B cell (primary cell): ENCODE results near the gene MBD6. TPM values are rescaled to one million over a fixed set of nuclear protein-coding genes. Genes with fewer than 3 reads are reported as not detected.

Experiments used
- ATAC-seq: fragments of 200-7000 bp; cut with Tn5 transposase; one replicate; pipeline ENCODE4 v1.10.0; 2021; ENCODE audit warnings: low read depth, mild to moderate bottlenecking, moderate number of reproducible peaks, moderate library complexity
- CTCF ChIA-PET: fragments of 350-600 bp; sonication (Branson Sonifier 250); formaldehyde crosslinking; loops from one replicate; lab custom pipeline; 2021; ENCODE audit warnings: antibody characterized with exemption, inconsistent platforms; lab: Charles Lee
- POLR2A ChIA-PET: fragments of 350-600 bp; sonication (Branson Sonifier 250); formaldehyde crosslinking; loops from one replicate; lab custom pipeline; 2021; ENCODE audit warnings: antibody characterized with exemption; lab: Charles Lee
- DNase-seq: peaks from one replicate; pipeline ENCODE4 v3.0.0; 2013
- H2AFZ ChIP-seq: 2 replicates; pipeline ENCODE4 v1.6.1; 2012; ENCODE audit warnings: mild to moderate bottlenecking, low read depth, low read length; ENCODE audit not compliant: insufficient read depth, poor library complexity, severe bottlenecking
- H3K27ac ChIP-seq, 2 donors: 1 replicate in 1 of 2; 2 replicates in 1 of 2; pipeline ENCODE4 v1.5.1; 2012 to 2013; ENCODE audit warnings: low read length in 2 of 2, mild to moderate bottlenecking in 2 of 2, moderate library complexity in 1 of 2
- H3K27me3 ChIP-seq, 4 experiments: fragments of 200-600 bp in 1 of 4; sonication (generic) in 1 of 4; replicated peaks in 1 of 4; 1 replicate in 2 of 4; 2 replicates in 2 of 4; pipeline versions ENCODE4 v1.6.1 to v1.7.0; 2013 to 2016; ENCODE audit warnings: low read length in 3 of 4, mild to moderate bottlenecking in 2 of 4, mixed read lengths in 1 of 4, moderate library complexity in 1 of 4; ENCODE audit not compliant: insufficient read depth in 4 of 4, control insufficient read depth in 3 of 4; ENCODE audit errors: control extremely low read depth in 1 of 4
- H3K36me3 ChIP-seq, 2 experiments: replicated peaks in 1 of 2; 1 replicate in 1 of 2; 2 replicates in 1 of 2; pipeline versions ENCODE4 v1.6.1 to v1.7.1; 2013; ENCODE audit warnings: low read length in 1 of 2; ENCODE audit not compliant: insufficient read depth in 2 of 2, control insufficient read depth in 1 of 2; ENCODE audit errors: control extremely low read depth in 1 of 2, extremely low read depth in 1 of 2
- H3K4me1 ChIP-seq, 2 donors: fragments of 200-600 bp in 1 of 2; sonication (generic) in 1 of 2; 1 replicate in 1 of 2; 2 replicates in 1 of 2; pipeline versions ENCODE4 v1.5.1 to v1.6.1; 2013 to 2017; ENCODE audit warnings: low read length in 2 of 2; ENCODE audit not compliant: control insufficient read depth in 2 of 2, insufficient read depth in 2 of 2
- H3K4me2 ChIP-seq: replicated peaks from 2 replicates; pipeline ENCODE3; 2012; ENCODE audit warnings: mild to moderate bottlenecking, low read depth, low read length; ENCODE audit not compliant: poor library complexity, severe bottlenecking
- H3K4me3 ChIP-seq, 5 experiments: fragments of 200-600 bp in 1 of 5; sonication (generic) in 1 of 5; 1 replicate in 3 of 5; 2 replicates in 2 of 5; pipeline versions ENCODE4 v1.5.1 to v1.7.0; 2011 to 2016; ENCODE audit warnings: low read length in 4 of 5, mild to moderate bottlenecking in 4 of 5, low read depth in 2 of 5, control low read depth in 1 of 5, moderate library complexity in 1 of 5; ENCODE audit not compliant: insufficient read depth in 1 of 5; ENCODE audit errors: control extremely low read depth in 1 of 5, extremely low read depth in 1 of 5
- H3K79me2 ChIP-seq: fragments of 200-600 bp; sonication (generic); one replicate; pipeline ENCODE4 v1.6.0; 2016; ENCODE audit warnings: low read length; ENCODE audit not compliant: control insufficient read depth, insufficient read depth
- H3K9ac ChIP-seq: fragments of 200-600 bp; sonication (generic); 2 replicates; pipeline ENCODE4 v1.6.1; 2017; ENCODE audit warnings: mild to moderate bottlenecking, low read length, moderate library complexity
- H3K9me3 ChIP-seq, 3 donors: one replicate each; pipeline versions ENCODE4 v1.6.1 to v1.7.1; 2013; ENCODE audit warnings: low read length in 2 of 3; ENCODE audit not compliant: control insufficient read depth in 2 of 3, insufficient read depth in 1 of 3; ENCODE audit errors: control extremely low read depth in 1 of 3
- H4K20me1 ChIP-seq: 2 replicates; pipeline ENCODE4 v1.6.0; 2012; ENCODE audit warnings: mild to moderate bottlenecking, low read length; ENCODE audit not compliant: insufficient read depth, control insufficient read depth, poor library complexity, severe bottlenecking
- H3K27ac Mint-ChIP-seq: one replicate; pipeline ENCODE4 v1.8.0; 2021; ENCODE audit warnings: mixed read lengths
- H3K27me3 Mint-ChIP-seq: one replicate; pipeline ENCODE4 v1.8.0; 2021; ENCODE audit warnings: mixed read lengths
- H3K4me1 Mint-ChIP-seq: one replicate; pipeline ENCODE4 v1.8.0; 2021; ENCODE audit warnings: mixed read lengths
- H3K4me3 Mint-ChIP-seq: one replicate; pipeline ENCODE4 v1.8.0; 2021; ENCODE audit warnings: mixed read lengths
- H3K9me3 Mint-ChIP-seq: one replicate; pipeline ENCODE4 v1.8.0; 2022; ENCODE audit warnings: mixed read lengths; ENCODE audit not compliant: insufficient read depth
- EZH2 ChIP-seq: IDR thresholded peaks from 2 replicates; pipeline ENCODE4 v1.6.1; 2012; ENCODE audit warnings: borderline replicate concordance, low read depth, mild to moderate bottlenecking, moderate library complexity, low read length; ENCODE audit not compliant: insufficient read depth, poor library complexity, severe bottlenecking
- WGBS: methylation state at CpG from one replicate; pipeline ENCODE4 v1.1.5; 2013; ENCODE audit warnings: missing lambda C conversion rate; ENCODE audit not compliant: insufficient coverage; 5-methylcytosine and 5-hydroxymethylcytosine counted together
- intact Hi-C: fragments of 100-400 bp; cut with micrococcal nuclease; formaldehyde crosslinking; loops from one replicate; pipeline ENCODE4 v1.10.0; 2022
- polyA plus RNA-seq: library from polyadenylated mRNA; depleted of rRNA; stranded (reverse); fragments of >200 nt; gene quantifications from 2 replicates; pipeline ENCODE4 v1.2.3, GENCODE V29; 2012
- total RNA-seq, 2 donors: library from RNA; stranded (reverse); fragments of 120-200 nt in 1 of 2; gene quantifications; 1 replicate in 1 of 2; 2 replicates in 1 of 2; pipeline versions ENCODE4 v1.2.3 to v1.2.4, GENCODE V29; 2013 to 2022
- TF ChIP-seq, protein P1 (sequence below): fragments of 200-600 bp; IDR thresholded peaks from one replicate; pipeline ENCODE4 v1.8.0; 2022; ENCODE audit warnings: antibody characterized with exemption, mild to moderate bottlenecking

The MBD6 gene
- total and polyA plus RNA-seq, 2 donors (not counting 1 experiment from before 2014, with no cell fraction given): 39.4 to 121 TPM

DNA sequence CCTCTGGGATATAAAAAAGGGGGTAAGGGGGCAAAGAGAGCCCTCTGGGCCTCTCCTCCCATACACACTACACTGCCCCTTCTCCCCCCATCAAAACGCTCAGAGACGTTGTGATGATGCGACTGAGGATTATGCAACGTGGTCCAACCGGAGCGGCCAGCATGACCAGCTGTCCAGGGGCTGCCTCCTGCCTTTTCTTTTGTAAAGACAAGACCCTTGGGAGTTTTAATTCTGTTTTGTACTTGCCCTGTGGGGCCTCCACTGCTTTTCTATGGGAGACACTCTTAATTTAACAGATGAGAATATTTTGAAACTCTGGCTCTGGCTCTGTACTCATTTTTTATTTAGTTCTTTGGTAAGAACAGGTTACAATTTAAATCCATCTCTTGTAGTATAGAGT lies 7.2 kb downstream of the MBD6 start:
- DNase-seq (no peak), ATAC-seq (no peak)
- Mint-ChIP-seq H3K27ac (peak overlapping the region; percentile 46), H3K4me1 (peaks cover 7% of the 10 kb centered on the region), H3K4me3 (no peak overlapping the region), H3K9me3 (no peaks in the 10 kb centered on the region), H3K27me3 (no peaks in the 10 kb centered on the region)
- Histone ChIP-seq H2AFZ (no peak overlapping the region), H3K4me1 (no peaks in the 10 kb centered on the region), H3K36me3 (peaks cover 16 to 83% of the 10 kb centered on the region in 2 experiments), H4K20me1 (peaks cover 12% of the 10 kb centered on the region), H3K9ac (no peak overlapping the region), H3K4me3 (no peak overlapping the region), H3K27ac (no peak overlapping the region), H3K4me2 (no peak overlapping the region), H3K9me3 (no peaks in the 10 kb centered on the region), H3K79me2 (no peaks in the 10 kb centered on the region), H3K27me3 (no peaks in the 10 kb centered on the region)
- ChIA-PET CTCF (interaction anchor here (1.2 kb wide), 1 partner anchor 71 kb away, joined by 4 read pairs; no protein-coding TSS in a partner anchor), POLR2A (no interaction called here)
- WGBS: no CpG with 5 or more reads among the region's 6 CpGs
- intact Hi-C loops: loop anchor here (10.0 kb wide), 1 partner anchor 895 kb away; the partner anchor contains the start of gene BAZ2A
- TF ChIP-seq, protein P1, sequence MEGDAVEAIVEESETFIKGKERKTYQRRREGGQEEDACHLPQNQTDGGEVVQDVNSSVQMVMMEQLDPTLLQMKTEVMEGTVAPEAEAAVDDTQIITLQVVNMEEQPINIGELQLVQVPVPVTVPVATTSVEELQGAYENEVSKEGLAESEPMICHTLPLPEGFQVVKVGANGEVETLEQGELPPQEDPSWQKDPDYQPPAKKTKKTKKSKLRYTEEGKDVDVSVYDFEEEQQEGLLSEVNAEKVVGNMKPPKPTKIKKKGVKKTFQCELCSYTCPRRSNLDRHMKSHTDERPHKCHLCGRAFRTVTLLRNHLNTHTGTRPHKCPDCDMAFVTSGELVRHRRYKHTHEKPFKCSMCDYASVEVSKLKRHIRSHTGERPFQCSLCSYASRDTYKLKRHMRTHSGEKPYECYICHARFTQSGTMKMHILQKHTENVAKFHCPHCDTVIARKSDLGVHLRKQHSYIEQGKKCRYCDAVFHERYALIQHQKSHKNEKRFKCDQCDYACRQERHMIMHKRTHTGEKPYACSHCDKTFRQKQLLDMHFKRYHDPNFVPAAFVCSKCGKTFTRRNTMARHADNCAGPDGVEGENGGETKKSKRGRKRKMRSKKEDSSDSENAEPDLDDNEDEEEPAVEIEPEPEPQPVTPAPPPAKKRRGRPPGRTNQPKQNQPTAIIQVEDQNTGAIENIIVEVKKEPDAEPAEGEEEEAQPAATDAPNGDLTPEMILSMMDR: no peak
- no peak for TF ChIP-seq EZH2

DNA sequence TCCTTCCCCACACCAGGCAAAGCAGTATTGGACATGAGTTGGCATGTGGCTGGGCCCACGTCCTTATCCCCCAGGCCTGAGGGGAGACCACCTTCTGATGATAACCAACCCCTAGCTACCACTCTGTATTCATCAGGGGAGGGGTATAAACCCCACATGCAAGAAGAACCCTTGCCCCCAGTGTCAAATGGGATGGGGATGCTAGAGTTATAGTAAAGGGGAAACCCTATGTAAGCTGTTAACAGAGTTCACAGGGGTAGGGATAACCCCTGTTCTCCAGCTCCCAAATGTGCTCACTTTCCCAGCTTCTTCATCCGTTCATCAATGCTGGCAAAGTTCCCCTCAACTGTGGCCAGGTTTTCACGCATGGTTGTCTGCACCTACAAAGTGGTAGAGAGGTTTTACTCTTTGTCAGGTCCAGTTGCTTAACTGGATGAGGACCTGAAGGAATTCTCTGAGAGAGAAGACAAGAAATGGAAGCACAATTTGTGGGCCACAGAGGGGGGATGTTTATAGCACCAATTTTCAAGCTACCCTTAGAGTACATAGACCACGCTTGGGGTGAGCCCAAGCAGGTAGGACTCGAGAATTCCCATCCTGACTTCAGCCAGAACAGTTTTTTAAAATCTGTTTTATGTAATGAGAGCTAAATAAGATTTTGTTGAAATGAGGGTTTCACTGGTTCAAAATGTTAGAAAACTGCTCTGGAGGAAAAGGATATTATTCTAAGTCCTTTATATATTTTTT lies 7.9 kb downstream of the MBD6 start:
- Histone ChIP-seq H3K36me3 (peaks cover 16 to 89% of the 10 kb centered on the region in 2 experiments), H3K9me3 (no peaks in the 10 kb centered on the region), H3K27ac (no peak overlapping the region), H3K9ac (no peak overlapping the region), H3K79me2 (no peaks in the 10 kb centered on the region), H3K4me3 (no peak overlapping the region), H4K20me1 (peaks cover 4% of the 10 kb centered on the region), H3K4me2 (no peak overlapping the region), H2AFZ (no peak overlapping the region), H3K4me1 (no peaks in the 10 kb centered on the region), H3K27me3 (no peaks in the 10 kb centered on the region)
- ATAC-seq (no peak), DNase-seq (no peak)
- TF ChIP-seq, protein P1: no peak
- TF ChIP-seq EZH2: no peak
- peaks cover 6% of the 10 kb centered on the region for H3K4me1 Mint-ChIP-seq
- WGBS: 100% methylated on average over 1 of the region's 5 CpGs
- intact Hi-C loops: no loop called here
- H3K27me3 Mint-ChIP-seq: no peaks in the 10 kb centered on the region
- no peak overlapping the region for H3K4me3 Mint-ChIP-seq
- no peaks in the 10 kb centered on the region for H3K9me3 Mint-ChIP-seq
- CTCF ChIA-PET: interaction anchor here (1.2 kb wide), 1 partner anchor 72 kb away, joined by 4 read pairs; no protein-coding TSS in a partner anchor
- no peak overlapping the region for H3K27ac Mint-ChIP-seq
- POLR2A ChIA-PET: no interaction called here
